H1 (cell line): ENCODE data around the gene GTF2B. TPM values are rescaled to one million over a fixed set of nuclear protein-coding genes. Genes with fewer than 3 reads are reported as not detected.

Experiments
- CTCF ChIA-PET: fragments of 300-600 bp; sonication (Branson Sonifier 250); formaldehyde crosslinking; loops from one replicate; lab custom pipeline; 2021; ENCODE audit not compliant: partially characterized antibody; lab: Charles Lee
- POLR2A ChIA-PET: fragments of 300-600 bp; sonication (Branson Sonifier 250); formaldehyde crosslinking; loops from one replicate; lab custom pipeline; 2021; ENCODE audit warnings: inconsistent platforms; ENCODE audit not compliant: partially characterized antibody; lab: Charles Lee
- DNase-seq, 2 experiments: peaks; one replicate each; pipeline versions ENCODE4 v3.0.0 to v3.0.0-alpha.2; 2010 to 2022; ENCODE audit warnings: low spot score in 2 of 2, low read depth in 1 of 2, mixed read lengths in 1 of 2
- FAIRE-seq: peaks from 2 replicates; lab custom pipeline; 2011; peaks lifted over from hg19 to GRCh38; lab: Jason Lieb, UNC
- H2AFZ ChIP-seq: 2 replicates; pipeline ENCODE4 v1.8.1; 2012; ENCODE audit warnings: low read length, inconsistent platforms
- H2AK5ac ChIP-seq: 2 replicates; pipeline ENCODE4 v1.6.1; 2013; ENCODE audit warnings: low read depth, low read length
- H2BK120ac ChIP-seq: replicated peaks from 2 replicates; pipeline ENCODE3; 2013; ENCODE audit warnings: low read depth, low read length, inconsistent platforms
- H2BK12ac ChIP-seq: 2 replicates; pipeline ENCODE4 v1.6.1; 2013; ENCODE audit warnings: low read depth, low read length
- H2BK15ac ChIP-seq: 2 replicates; pipeline ENCODE4 v1.6.1; 2013; ENCODE audit warnings: low read length
- H2BK20ac ChIP-seq: 2 replicates; pipeline ENCODE4 v1.6.1; 2013; ENCODE audit warnings: low read length
- H2BK5ac ChIP-seq: 2 replicates; pipeline ENCODE4 v1.6.1; 2013; ENCODE audit warnings: low read depth, low read length
- H3K14ac ChIP-seq: 2 replicates; pipeline ENCODE4 v1.6.1; 2013; ENCODE audit warnings: inconsistent platforms; ENCODE audit not compliant: insufficient read length
- H3K18ac ChIP-seq: 2 replicates; pipeline ENCODE4 v1.6.1; 2013; ENCODE audit warnings: low read length; ENCODE audit errors: extremely low read depth
- H3K23ac ChIP-seq: 2 replicates; pipeline ENCODE4 v1.6.1; 2013; ENCODE audit warnings: inconsistent platforms; ENCODE audit not compliant: insufficient read length
- H3K23me2 ChIP-seq: 2 replicates; pipeline ENCODE4 v1.6.1; 2013; ENCODE audit warnings: low read depth, low read length
- H3K27ac ChIP-seq: 2 replicates; pipeline ENCODE4 v1.6.1; 2011; ENCODE audit warnings: low read depth, low read length, inconsistent platforms
- H3K27me3 ChIP-seq, 4 experiments: replicated peaks in 1 of 4; 1 replicate in 1 of 4; 2 replicates in 3 of 4; pipeline versions ENCODE4 v1.6.1 to v1.8.1; 2011 to 2013; ENCODE audit warnings: low read length in 3 of 4, mild to moderate bottlenecking in 3 of 4, inconsistent platforms in 2 of 4, mixed read lengths in 2 of 4, moderate library complexity in 1 of 4; ENCODE audit not compliant: control insufficient read depth in 3 of 4, insufficient read depth in 3 of 4; ENCODE audit errors: extremely low read depth in 1 of 4
- H3K36me3 ChIP-seq, 4 experiments: 2 replicates each; pipeline versions ENCODE4 v1.6.1 to v1.8.1; 2011 to 2013; ENCODE audit warnings: mild to moderate bottlenecking in 4 of 4, low read length in 3 of 4, moderate library complexity in 2 of 4, control low read depth in 1 of 4, inconsistent platforms in 1 of 4; ENCODE audit not compliant: insufficient read depth in 4 of 4, control insufficient read depth in 2 of 4
- H3K4ac ChIP-seq: replicated peaks from 2 replicates; pipeline ENCODE3; 2013; ENCODE audit warnings: low read length, low read depth, mixed read lengths, inconsistent platforms; ENCODE audit not compliant: insufficient read length
- H3K4me1 ChIP-seq, 4 experiments: replicated peaks in 1 of 4; 1 replicate in 1 of 4; 2 replicates in 3 of 4; pipeline versions ENCODE4 v1.6.1 to v1.8.1; 2011 to 2013; ENCODE audit warnings: low read length in 3 of 4, inconsistent platforms in 2 of 4, mixed read lengths in 1 of 4; ENCODE audit not compliant: insufficient read depth in 4 of 4, control insufficient read depth in 3 of 4
- H3K4me2 ChIP-seq, 2 experiments: 2 replicates each; pipeline versions ENCODE4 v1.6.1 to v1.8.1; 2011 to 2013; ENCODE audit warnings: low read depth in 2 of 2, low read length in 2 of 2, control low read depth in 1 of 2, inconsistent platforms in 1 of 2, mild to moderate bottlenecking in 1 of 2; ENCODE audit not compliant: insufficient read depth in 1 of 2
- H3K4me3 ChIP-seq, 4 experiments: fragments of 200-600, 300-600 bp in 1 of 4; sonication (generic), shearing (Covaris generic), sonication (Bioruptor Twin) in 1 of 4; 2 replicates each; pipeline versions ENCODE4 v1.5.1 to v1.8.1; 2011 to 2016; ENCODE audit warnings: low read length in 4 of 4, low read depth in 3 of 4, control low read depth in 2 of 4, inconsistent platforms in 2 of 4, mild to moderate bottlenecking in 2 of 4, mixed read lengths in 1 of 4, moderate library complexity in 1 of 4; ENCODE audit not compliant: insufficient read depth in 2 of 4; ENCODE audit errors: extremely low read depth in 1 of 4
- H3K56ac ChIP-seq: replicated peaks from 2 replicates; pipeline ENCODE3; 2013; ENCODE audit warnings: low read depth, mild to moderate bottlenecking, mixed read lengths, low read length, inconsistent platforms; ENCODE audit not compliant: insufficient read length
- H3K79me1 ChIP-seq: 2 replicates; pipeline ENCODE4 v1.6.1; 2013; ENCODE audit warnings: low read depth, low read length, control low read depth
- H3K79me2 ChIP-seq, 2 experiments: 2 replicates each; pipeline versions ENCODE4 v1.6.1 to v1.8.1; 2012 to 2013; ENCODE audit warnings: low read length in 2 of 2, mild to moderate bottlenecking in 2 of 2, inconsistent platforms in 1 of 2; ENCODE audit not compliant: insufficient read depth in 2 of 2, control insufficient read depth in 1 of 2
- H3K9ac ChIP-seq, 4 experiments: replicated peaks in 1 of 4; 1 replicate in 1 of 4; 2 replicates in 3 of 4; pipeline versions ENCODE4 v1.6.1 to v1.8.1; 2011 to 2013; ENCODE audit warnings: low read depth in 3 of 4, low read length in 3 of 4, control low read depth in 2 of 4, mild to moderate bottlenecking in 2 of 4, moderate library complexity in 2 of 4, inconsistent platforms in 1 of 4; ENCODE audit errors: extremely low read depth in 1 of 4
- H3K9me3 ChIP-seq, 2 experiments: 2 replicates each; pipeline versions ENCODE4 v1.6.1 to v1.8.1; 2012 to 2013; ENCODE audit warnings: mild to moderate bottlenecking in 2 of 2, moderate library complexity in 2 of 2, control low read depth in 1 of 2, inconsistent platforms in 1 of 2, low read depth in 1 of 2, low read length in 1 of 2, mixed read lengths in 1 of 2; ENCODE audit not compliant: insufficient read depth in 2 of 2
- H4K20me1 ChIP-seq, 2 experiments: replicated peaks in 1 of 2; 2 replicates each; pipeline versions ENCODE3 to v1.8.1; 2011 to 2013; ENCODE audit warnings: inconsistent platforms in 2 of 2, low read length in 2 of 2, mild to moderate bottlenecking in 1 of 2; ENCODE audit not compliant: insufficient read depth in 2 of 2, control insufficient read depth in 1 of 2
- H4K5ac ChIP-seq: 2 replicates; pipeline ENCODE4 v1.6.1; 2013; ENCODE audit warnings: low read length, low read depth, mixed read lengths, inconsistent platforms; ENCODE audit not compliant: insufficient read length
- H4K8ac ChIP-seq: 2 replicates; pipeline ENCODE4 v1.8.0; 2013; ENCODE audit warnings: mild to moderate bottlenecking, moderate library complexity, low read length, inconsistent platforms; ENCODE audit not compliant: insufficient read depth; ENCODE audit errors: extremely low read depth
- H4K91ac ChIP-seq: replicated peaks from 2 replicates; pipeline ENCODE3; 2013; ENCODE audit warnings: low read length, mixed read lengths, inconsistent platforms; ENCODE audit not compliant: insufficient read length
- CREB1 ChIP-seq: IDR thresholded peaks from 2 replicates; pipeline ENCODE4 v1.6.1; 2012; ENCODE audit warnings: inconsistent platforms
- CTBP2 ChIP-seq: IDR thresholded peaks from 2 replicates; pipeline ENCODE4 v1.7.0; 2011; ENCODE audit warnings: borderline replicate concordance, mild to moderate bottlenecking, moderate library complexity, mixed read lengths, low read length; ENCODE audit not compliant: insufficient read depth, insufficient read length
- POU5F1 ChIP-seq: IDR thresholded peaks from 2 replicates; pipeline ENCODE4 v1.6.1; 2011; ENCODE audit warnings: low read depth, mild to moderate bottlenecking, low read length, moderate library complexity
- RBBP5 ChIP-seq: IDR thresholded peaks from 2 replicates; pipeline ENCODE4 v1.7.1; 2012; ENCODE audit warnings: low read depth, mild to moderate bottlenecking, inconsistent platforms, low read length, moderate library complexity, borderline replicate concordance
- RNF2 ChIP-seq: fragments of 200-900, 300-1000 bp; sonication (generic); IDR thresholded peaks from 2 replicates; pipeline ENCODE4 v1.7.1; 2016; ENCODE audit warnings: borderline replicate concordance, low read depth, mild to moderate bottlenecking, antibody characterized with exemption, low read length; ENCODE audit not compliant: poor library complexity, severe bottlenecking; ENCODE audit errors: missing control alignments
- RXRA ChIP-seq: IDR thresholded peaks from 2 replicates; pipeline ENCODE4 v1.6.1; 2011; ENCODE audit warnings: low read depth, mild to moderate bottlenecking, low read length, moderate library complexity; ENCODE audit not compliant: insufficient read depth
- TCF12 ChIP-seq: IDR thresholded peaks from 2 replicates; pipeline ENCODE4 v1.6.1; 2011; ENCODE audit warnings: low read depth, mild to moderate bottlenecking, low read length
- YY1 ChIP-seq: IDR thresholded peaks from 2 replicates; pipeline ENCODE4 v1.6.1; 2011; ENCODE audit warnings: low read depth, mild to moderate bottlenecking, low read length
- WGBS, 2 experiments: shearing (Covaris generic) in 1 of 2; methylation state at CpG; one replicate each; pipeline versions ENCODE4 v1.1.6 to v1.1.7; 2013 to 2015; ENCODE audit warnings: low lambda C conversion rate in 2 of 2, mixed read lengths in 2 of 2, inconsistent platforms in 1 of 2, low coverage in 1 of 2, missing lambda C conversion rate in 1 of 2; ENCODE audit not compliant: insufficient replicate concordance in 2 of 2, insufficient coverage in 1 of 2, insufficient read length in 1 of 2; ENCODE audit errors: extremely low coverage in 1 of 2, missing lambda C conversion rate in 1 of 2; 5-methylcytosine and 5-hydroxymethylcytosine counted together
- polyA plus RNA-seq, 7 experiments: library from polyadenylated mRNA; depleted of rRNA in 3 of 7; stranded (reverse) in 5 of 7; unstranded in 2 of 7; fragments of >200 nt in 5 of 7; fragments of 200-250 nt in 2 of 7; gene quantifications; 1 replicate in 5 of 7; 2 replicates in 1 of 7; 4 replicates in 1 of 7; pipeline versions ENCODE4 v1.2.1 to v1.2.3, GENCODE V29; 2011 to 2013; ENCODE audit warnings: missing spikeins in 2 of 7, mixed read lengths in 2 of 7
- total RNA-seq: library from RNA; stranded (reverse); fragmentation: NEBNext Ultra II Directional; extraction: Animal tissue kit (Norgen Biotek cat#: 25700); gene quantifications from 2 replicates; pipeline ENCODE4 v1.2.1, GENCODE V29; 2021
- TF ChIP-seq, protein P1 (sequence below): IDR thresholded peaks from 2 replicates; pipeline ENCODE4 v1.6.1; 2011; ENCODE audit warnings: low read length, improper control_type of control experiment

GTF2B gene
- total and polyA plus RNA-seq, 2 of the 8 experiments (the other 6 are each of a cell fraction or from before 2014, with no cell fraction given) = 14.9 to 15.6 TPM

DNA sequence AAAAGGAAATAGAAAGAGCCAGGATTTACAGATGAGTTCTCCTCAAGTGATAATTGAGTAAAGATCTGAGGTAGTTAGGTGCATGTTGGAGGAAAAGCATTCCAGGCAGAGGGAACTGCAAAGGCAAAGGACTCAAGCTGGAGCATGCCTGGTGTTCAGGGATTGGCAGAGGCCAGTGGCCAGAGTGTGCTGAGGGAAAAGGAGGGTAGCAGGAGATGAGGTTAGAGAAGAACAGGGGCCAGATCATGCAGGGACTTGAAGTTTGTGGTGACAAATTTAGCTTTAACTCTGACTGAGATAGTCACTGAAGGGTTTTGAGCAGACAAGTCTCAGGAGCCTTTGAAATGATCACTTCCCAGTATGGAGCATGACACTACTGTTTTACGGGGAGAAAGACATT is 19.0 kb upstream of the GTF2B start:
- no peak overlapping the region for H3K4ac ChIP-seq
- no peak overlapping the region for H3K27ac ChIP-seq
- FAIRE-seq = no peak
- no peak overlapping the region for H3K4me2 ChIP-seq
- H3K23ac ChIP-seq = no peak overlapping the region
- H2AFZ ChIP-seq = no peak overlapping the region
- no peak overlapping the region for H3K9ac ChIP-seq
- H2BK20ac ChIP-seq = no peak overlapping the region
- H3K9me3 ChIP-seq = no peaks in the 10 kb centered on the region
- no peaks in the 10 kb centered on the region; the same call in 1 of the 2 replicates for H3K23me2 ChIP-seq
- H4K5ac ChIP-seq = no peak overlapping the region
- no peaks in the 10 kb centered on the region for H3K79me2 ChIP-seq
- no peaks in the 10 kb centered on the region for H3K36me3 ChIP-seq
- H3K4me3 ChIP-seq = no peak overlapping the region
- TF ChIP-seq CTBP2 = no peak
- TF ChIP-seq, protein P1, sequence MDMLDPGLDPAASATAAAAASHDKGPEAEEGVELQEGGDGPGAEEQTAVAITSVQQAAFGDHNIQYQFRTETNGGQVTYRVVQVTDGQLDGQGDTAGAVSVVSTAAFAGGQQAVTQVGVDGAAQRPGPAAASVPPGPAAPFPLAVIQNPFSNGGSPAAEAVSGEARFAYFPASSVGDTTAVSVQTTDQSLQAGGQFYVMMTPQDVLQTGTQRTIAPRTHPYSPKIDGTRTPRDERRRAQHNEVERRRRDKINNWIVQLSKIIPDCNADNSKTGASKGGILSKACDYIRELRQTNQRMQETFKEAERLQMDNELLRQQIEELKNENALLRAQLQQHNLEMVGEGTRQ = no peak
- no peak for TF ChIP-seq CREB1
- no peak for TF ChIP-seq RBBP5
- TF ChIP-seq YY1 = no peak
- no peak for TF ChIP-seq RNF2
- no peak for TF ChIP-seq POU5F1
- TF ChIP-seq TCF12 = no peak
- no peak for TF ChIP-seq RXRA
- no peak overlapping the region for H2BK15ac ChIP-seq
- no peak overlapping the region for H3K18ac ChIP-seq
- no peak overlapping the region for H4K91ac ChIP-seq
- 88% methylated on average over 1 of the region's 1 CpG; no CpG with 5 or more reads in 1 of the 2 experiments for WGBS, 2 experiments
- DNase-seq = no peak
- H4K20me1 ChIP-seq = no peaks in the 10 kb centered on the region
- H3K56ac ChIP-seq = no peak overlapping the region
- H3K14ac ChIP-seq = no peak overlapping the region
- H2BK12ac ChIP-seq = no peak overlapping the region
- CTCF ChIA-PET = interaction anchor here (0.6 to 1.3 kb wide), 2 partner anchors 32 to 542 kb away, joined by 3 to 4 read pairs; no protein-coding TSS in a partner anchor
- H3K79me1 ChIP-seq = no peaks in the 10 kb centered on the region
- no peaks in the 10 kb centered on the region; a peak in 2 of 7 replicates for H3K27me3 ChIP-seq
- H4K8ac ChIP-seq = no peak overlapping the region
- no peak overlapping the region for H2BK120ac ChIP-seq
- no peak overlapping the region for H2AK5ac ChIP-seq
- POLR2A ChIA-PET = no interaction called here
- no peaks in the 10 kb centered on the region for H3K4me1 ChIP-seq
- no peak overlapping the region for H2BK5ac ChIP-seq
